ENCODE data around the gene CMBL. TPM values are rescaled to one million over a fixed set of nuclear protein-coding genes. Genes with fewer than 3 reads are reported as not detected.
"Not testable (repeated sequence)": the region's sequence is repeated elsewhere in the genome, so short reads cannot be mapped to it uniquely, and the experiment has no call there.

CMBL gene
- total RNA-seq, 2 experiments from 2014 or later = 0.13 TPM; not detected in 1

- peaks cover 17% of the 10 kb centered on the region for H4K20me1 ChIP-seq (ENCODE audit: insufficient read depth, low read length)
- H3K4me2 ChIP-seq (ENCODE audit: low read length) = no peak overlapping the region; the same call in 1 of the 2 replicates
- no peak overlapping the region for H3K4me3 ChIP-seq (ENCODE audit: low read depth, low read length, poor library complexity, severe bottlenecking)
- no peak for DNase-seq (ENCODE audit: low spot score)
- no peak overlapping the region for H2AFZ ChIP-seq (ENCODE audit: low read length)
- H3K9me2 ChIP-seq (ENCODE audit: insufficient read depth, low read length) = no peaks in the 10 kb centered on the region
- ChIA-PET POLR2A (interaction anchor here (0.7 to 1.0 kb wide), 2 partner anchors 35 to 333 kb away, joined by 3 read pairs; no protein-coding TSS in a partner anchor), CTCF (ENCODE audit: unreplicated experiment) (no interaction called here)
- peaks cover 20% of the 10 kb centered on the region for H3K4me1 ChIP-seq (ENCODE audit: insufficient read depth, low read length, poor library complexity, severe bottlenecking)
- no peaks in the 10 kb centered on the region for H3K9me3 ChIP-seq (ENCODE audit: low read length)
- H3K79me2 ChIP-seq (ENCODE audit: insufficient read depth, low read depth, low read length) = peaks cover 37% of the 10 kb centered on the region
- H3K27ac ChIP-seq (ENCODE audit: low read depth, low read length, poor library complexity, severe bottlenecking) = no peak overlapping the region
- intact Hi-C loops (cut with micrococcal nuclease; ENCODE audit: unreplicated experiment) = loop anchor here (5.0 kb wide), 2 partner anchors 256 to 276 kb away; no protein-coding TSS in a partner anchor
- TF ChIP-seq EZH2phosphoT487 (IDR thresholded peaks at IDR 0.05; ENCODE audit: borderline replicate concordance, low read depth, low read length) = no peak
- TF ChIP-seq CTCF (conservative IDR thresholded peaks at IDR 0.05; ENCODE audit: low read length) = no peak
- no TSS peak for BruUV-seq (replicated peaks)
- no peaks in the 10 kb centered on the region for H3K36me3 ChIP-seq (ENCODE audit: insufficient read depth, low read length)
Measured at GRCh38 chr5:10351199-10351905, 43.6 kb upstream of the CMBL start.

DNA sequence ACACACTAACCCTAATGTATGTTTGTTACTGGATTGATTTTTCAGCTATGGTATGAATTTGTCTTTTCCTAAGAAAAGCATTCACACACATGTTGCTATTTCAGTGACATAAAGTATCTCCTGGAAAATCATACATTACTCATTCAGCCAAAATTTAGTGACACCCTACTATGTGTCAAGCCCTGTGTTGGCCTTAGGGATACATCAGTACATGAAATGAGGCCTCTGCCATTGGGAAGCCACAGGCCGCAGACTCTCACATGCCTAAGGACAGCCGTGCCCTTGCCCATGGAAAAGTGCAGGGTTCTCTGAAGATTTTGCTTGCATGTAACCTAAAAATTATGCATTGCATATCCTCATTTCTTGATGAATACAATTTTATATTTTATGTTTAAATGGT lies 40.6 kb upstream of the CMBL start:
- ChIA-PET POLR2A (interaction anchor here (0.6 kb wide), 1 partner anchor 203 kb away, joined by 4 read pairs; no protein-coding TSS in a partner anchor), CTCF (ENCODE audit: unreplicated experiment) (interaction anchor here (0.6 to 1.0 kb wide), 2 partner anchors 45 to 78 kb away, joined by 3 read pairs; no protein-coding TSS in a partner anchor)
- Histone ChIP-seq H3K36me3 (ENCODE audit: insufficient read depth, low read length) (no peaks in the 10 kb centered on the region), H2AFZ (ENCODE audit: low read length) (no peak overlapping the region), H3K9me2 (ENCODE audit: insufficient read depth, low read length) (no peaks in the 10 kb centered on the region), H3K27ac (ENCODE audit: low read depth, low read length, poor library complexity, severe bottlenecking) (no peak overlapping the region), H3K9me3 (ENCODE audit: low read length) (no peaks in the 10 kb centered on the region), H3K4me3 (ENCODE audit: low read depth, low read length, poor library complexity, severe bottlenecking) (no peak overlapping the region), H3K79me2 (ENCODE audit: insufficient read depth, low read depth, low read length) (peaks cover 14% of the 10 kb centered on the region; the same call in 1 of the 2 replicates), H4K20me1 (ENCODE audit: insufficient read depth, low read length) (no peaks in the 10 kb centered on the region), H3K4me1 (ENCODE audit: insufficient read depth, low read length, poor library complexity, severe bottlenecking) (peaks cover 11% of the 10 kb centered on the region), H3K4me2 (ENCODE audit: low read length) (no peak overlapping the region)
- no TSS peak for BruUV-seq (replicated peaks)
- no peak for DNase-seq (ENCODE audit: low spot score)
- TF ChIP-seq EZH2phosphoT487 (IDR thresholded peaks at IDR 0.05; ENCODE audit: borderline replicate concordance, low read depth, low read length) (no peak), CTCF (conservative IDR thresholded peaks at IDR 0.05; ENCODE audit: low read length) (no peak)
- intact Hi-C loops (cut with micrococcal nuclease; ENCODE audit: unreplicated experiment) = no loop called here

- BruUV-seq (replicated peaks); H3K27ac ChIP-seq (ENCODE audit: low read depth, low read length, poor library complexity, severe bottlenecking); H3K4me2 ChIP-seq (ENCODE audit: low read length); H3K4me1 ChIP-seq (ENCODE audit: insufficient read depth, low read length, poor library complexity, severe bottlenecking); H3K9me2 ChIP-seq (ENCODE audit: insufficient read depth, low read length); H3K79me2 ChIP-seq (ENCODE audit: insufficient read depth, low read depth, low read length); H2AFZ ChIP-seq (ENCODE audit: low read length); intact Hi-C loops (cut with micrococcal nuclease; ENCODE audit: unreplicated experiment); DNase-seq (ENCODE audit: low spot score); H3K4me3 ChIP-seq (ENCODE audit: low read depth, low read length, poor library complexity, severe bottlenecking); CTCF ChIA-PET (ENCODE audit: unreplicated experiment); H4K20me1 ChIP-seq (ENCODE audit: insufficient read depth, low read length); H3K36me3 ChIP-seq (ENCODE audit: insufficient read depth, low read length); H3K9me3 ChIP-seq (ENCODE audit: low read length): not testable (repeated sequence)
- POLR2A ChIA-PET = interaction anchor here (0.7 to 2.3 kb wide), 2 partner anchors 8 to 73 kb away, joined by 4 to 10 read pairs; partner anchors contain the start of gene MARCHF6
Measured at GRCh38 chr5:10344461-10345106, 36.9 kb upstream of the CMBL start.
